Stimulated activated CD4-positive, alpha-beta T cell treated with anti-CD3 and anti-CD28 coated beads, Interleukin-15, amount 100 ng/mL, for 1 hour (primary cell): ENCODE data around the gene FAM135A.
"Not testable (repeated sequence)": the region's sequence is repeated elsewhere in the genome, so short reads cannot be mapped to it uniquely, and the experiment has no call there.

Source experiments
- DNase-seq, 2 donors: peaks; one replicate each; pipeline ENCODE4 v3.0.0-alpha.2; 2020; ENCODE audit warnings: low read depth in 1 of 2, low spot score in 1 of 2

The FAM135A gene

GRCh38 chr6:70456735-70457134 lies 43.4 kb downstream of the FAM135A start:
- DNase-seq = no peak

GRCh38 chr6:70459235-70459634 lies 45.9 kb downstream of the FAM135A start:
- DNase-seq = no peak

GRCh38 chr6:70459699-70460098 lies 46.4 kb downstream of the FAM135A start:
- not testable (repeated sequence) for DNase-seq

- DNase-seq = no peak
These were observed 56.7 kb downstream of the FAM135A start for GRCh38 chr6:70470016-70470415.

- not testable (repeated sequence) for DNase-seq
These were observed 57.2 kb downstream of the FAM135A start for GRCh38 chr6:70470510-70470909.

- no peak for DNase-seq
These were observed 61.4 kb downstream of the FAM135A start for GRCh38 chr6:70474751-70475150.

GRCh38 chr6:70479236-70479635 lies 65.9 kb downstream of the FAM135A start:
- DNase-seq = no peak

- DNase-seq = not testable (repeated sequence)
These were observed 73.3 kb downstream of the FAM135A start for GRCh38 chr6:70486638-70487037.

- no peak for DNase-seq
These were observed 76.1 kb downstream of the FAM135A start for GRCh38 chr6:70489364-70489763.

GRCh38 chr6:70494833-70495232 lies 81.5 kb downstream of the FAM135A start:
- no peak for DNase-seq

- DNase-seq = not testable (repeated sequence)
These were observed 82.5 kb downstream of the FAM135A start for GRCh38 chr6:70495790-70496189.

- no peak for DNase-seq
These were observed 89.2 kb downstream of the FAM135A start for GRCh38 chr6:70502484-70502883.

- DNase-seq = no peak
These were observed 90.6 kb downstream of the FAM135A start for GRCh38 chr6:70503813-70504465.

- no peak for DNase-seq
These were observed 93.0 kb downstream of the FAM135A start for GRCh38 chr6:70506321-70506720.

GRCh38 chr6:70507161-70507560 lies 93.9 kb downstream of the FAM135A start:
- no peak for DNase-seq

- no peak for DNase-seq
These were observed 95.6 kb downstream of the FAM135A start for GRCh38 chr6:70508953-70509352.

GRCh38 chr6:70510600-70510999 lies 97.3 kb downstream of the FAM135A start:
- DNase-seq = no peak

- DNase-seq = no peak
These were observed 105.4 kb downstream of the FAM135A start for GRCh38 chr6:70518723-70519122.

- no peak for DNase-seq
These were observed 107.3 kb downstream of the FAM135A start for GRCh38 chr6:70520575-70520974.

GRCh38 chr6:70524721-70525286 lies 111.5 kb downstream of the FAM135A start:
- DNase-seq = no peak

GRCh38 chr6:70527071-70527737 lies 113.9 kb downstream of the FAM135A start:
- no peak for DNase-seq

GRCh38 chr6:70530023-70530422 lies 116.7 kb downstream of the FAM135A start:
- no peak for DNase-seq

- no peak for DNase-seq
These were observed 117.8 kb downstream of the FAM135A start for GRCh38 chr6:70531133-70531532.
